HCEC 1CT (cell line): Measurements from ENCODE around the gene ABO.
"Not testable (repeated sequence)": the region's sequence is repeated elsewhere in the genome, so short reads cannot be mapped to it uniquely, and the experiment has no call there.

Experiments
- DNase-seq: peaks from one replicate; pipeline ENCODE4 v3.0.0-alpha.2; 2017

Gene ABO

GRCh38 chr9:133261753-133262120 is 13.3 kb downstream of the ABO start:
- DNase-seq = no peak

GRCh38 chr9:133261103-133261752 is 13.8 kb downstream of the ABO start:
- DNase-seq = no peak

GRCh38 chr9:133260334-133261102 is 14.5 kb downstream of the ABO start:
- no peak for DNase-seq

GRCh38 chr9:133258061-133259015 is 16.7 kb downstream of the ABO start:
- DNase-seq = no peak

- DNase-seq = no peak
Observed at GRCh38 chr9:133257465-133257956, 17.5 kb downstream of the ABO start.

GRCh38 chr9:133256686-133257091 is 18.3 kb downstream of the ABO start:
- DNase-seq = no peak

- no peak for DNase-seq
Observed at GRCh38 chr9:133256136-133256461, 18.9 kb downstream of the ABO start.

- DNase-seq = no peak
Observed at GRCh38 chr9:133255371-133256135, 19.4 kb downstream of the ABO start.

- no peak for DNase-seq
Observed at GRCh38 chr9:133254471-133254870, 20.5 kb downstream of the ABO start.

- DNase-seq = no peak
Observed at GRCh38 chr9:133253268-133253667, 21.7 kb downstream of the ABO start.

GRCh38 chr9:133252301-133253020 is 22.5 kb downstream of the ABO start:
- DNase-seq = no peak

GRCh38 chr9:133251773-133252172 is 23.2 kb downstream of the ABO start:
- no peak for DNase-seq

- not testable (repeated sequence) for DNase-seq
Observed at GRCh38 chr9:133251221-133251620, 23.8 kb downstream of the ABO start.

- no peak for DNase-seq
Observed at GRCh38 chr9:133250741-133251170, 24.2 kb downstream of the ABO start.

GRCh38 chr9:133249337-133249736 is 25.7 kb downstream of the ABO start:
- DNase-seq = no peak

GRCh38 chr9:133248726-133249295 is 26.2 kb downstream of the ABO start:
- DNase-seq = no peak

- DNase-seq = no peak
Observed at GRCh38 chr9:133247632-133248031, 27.4 kb downstream of the ABO start.

- DNase-seq = no peak
Observed at GRCh38 chr9:133246991-133247390, 28.0 kb downstream of the ABO start.

- no peak for DNase-seq
Observed at GRCh38 chr9:133246562-133246961, 28.4 kb downstream of the ABO start.

GRCh38 chr9:133242991-133243390 is 32.0 kb downstream of the ABO start:
- no peak for DNase-seq

- no peak for DNase-seq
Observed at GRCh38 chr9:133242241-133242640, 32.8 kb downstream of the ABO start.
